DND-41 (cell line): ENCODE results near the gene JUP.

ENCODE experiments used
- ATAC-seq: fragments of 200-7000 bp; cut with Tn5 transposase; 3 replicates; pipeline ENCODE4 v1.9.1; 2021; ENCODE audit warnings: low read depth; ENCODE audit not compliant: insufficient read depth
- DNase-seq: peaks from one replicate; pipeline ENCODE4 v3.0.0-alpha.2; 2020
- H2AFZ ChIP-seq: 2 replicates; pipeline ENCODE4 v1.6.0; 2012; ENCODE audit warnings: low read depth, low read length
- H3K27ac ChIP-seq: 2 replicates; pipeline ENCODE4 v1.5.1; 2012; ENCODE audit warnings: low read length, inconsistent platforms
- H3K27me3 ChIP-seq: fragments of 200-600 bp; sonication (generic); 2 replicates; pipeline ENCODE4 v1.6.0; 2012; ENCODE audit warnings: low read length, mild to moderate bottlenecking, inconsistent platforms; ENCODE audit not compliant: insufficient read depth, poor library complexity
- H3K36me3 ChIP-seq: 2 replicates; pipeline ENCODE4 v1.5.1; 2012; ENCODE audit warnings: low read length, inconsistent platforms; ENCODE audit not compliant: insufficient read depth
- H3K4me1 ChIP-seq: 2 replicates; pipeline ENCODE4 v1.5.1; 2012; ENCODE audit warnings: mild to moderate bottlenecking, low read length; ENCODE audit not compliant: insufficient read depth
- H3K4me2 ChIP-seq: 2 replicates; pipeline ENCODE4 v1.6.0; 2012; ENCODE audit warnings: mild to moderate bottlenecking, moderate library complexity, low read length, inconsistent platforms; ENCODE audit not compliant: insufficient read depth
- H3K4me3 ChIP-seq, 2 experiments: fragments of 200-600 bp in 1 of 2; shearing (Covaris generic) in 1 of 2; 2 replicates each; pipeline ENCODE4 v1.5.1; 2012 to 2016; ENCODE audit warnings: inconsistent platforms in 2 of 2, low read length in 2 of 2, mild to moderate bottlenecking in 2 of 2, low read depth in 1 of 2, moderate library complexity in 1 of 2
- H3K79me2 ChIP-seq: 2 replicates; pipeline ENCODE4 v1.6.0; 2012; ENCODE audit warnings: low read length, inconsistent platforms; ENCODE audit not compliant: insufficient read depth
- H3K9ac ChIP-seq: 2 replicates; pipeline ENCODE4 v1.6.0; 2012; ENCODE audit warnings: low read depth, mild to moderate bottlenecking, inconsistent platforms, low read length, moderate library complexity
- H3K9me3 ChIP-seq: 2 replicates; pipeline ENCODE4 v1.5.1; 2012; ENCODE audit warnings: low read length, moderate library complexity, mild to moderate bottlenecking, inconsistent platforms; ENCODE audit not compliant: insufficient read depth, severe bottlenecking
- H4K20me1 ChIP-seq: 2 replicates; pipeline ENCODE4 v1.6.0; 2012; ENCODE audit warnings: low read length; ENCODE audit not compliant: insufficient read depth
- CTCF ChIP-seq: IDR thresholded peaks from 2 replicates; pipeline ENCODE4 v1.5.1; 2012; ENCODE audit warnings: borderline replicate concordance, low read length, moderate library complexity, mild to moderate bottlenecking; ENCODE audit not compliant: poor library complexity, severe bottlenecking; ENCODE audit errors: extremely low read depth
- EZH2 ChIP-seq: IDR thresholded peaks from 3 replicates; pipeline ENCODE4 v1.6.1; 2012; ENCODE audit warnings: borderline replicate concordance, low read depth, mild to moderate bottlenecking, moderate library complexity, low read length, inconsistent platforms; ENCODE audit not compliant: severe bottlenecking

The JUP gene

GRCh38 chr17:41739661-41740352 is 46.7 kb downstream of the JUP start:
- H3K27ac ChIP-seq, result no peak overlapping the region
- H3K79me2 ChIP-seq, result no peaks in the 10 kb centered on the region
- no peak overlapping the region for H3K9ac ChIP-seq
- no peaks in the 10 kb centered on the region for H3K27me3 ChIP-seq
- no peak for ATAC-seq
- H4K20me1 ChIP-seq, result no peaks in the 10 kb centered on the region
- TF ChIP-seq CTCF (no peak), EZH2 (no peak)
- H3K4me2 ChIP-seq, result no peak overlapping the region
- H3K36me3 ChIP-seq, result no peaks in the 10 kb centered on the region
- H3K9me3 ChIP-seq, result no peaks in the 10 kb centered on the region
- no peak overlapping the region for H2AFZ ChIP-seq
- peaks cover 7% of the 10 kb centered on the region for H3K4me1 ChIP-seq
- H3K4me3 ChIP-seq, result no peak overlapping the region
- no peak for DNase-seq

DNA sequence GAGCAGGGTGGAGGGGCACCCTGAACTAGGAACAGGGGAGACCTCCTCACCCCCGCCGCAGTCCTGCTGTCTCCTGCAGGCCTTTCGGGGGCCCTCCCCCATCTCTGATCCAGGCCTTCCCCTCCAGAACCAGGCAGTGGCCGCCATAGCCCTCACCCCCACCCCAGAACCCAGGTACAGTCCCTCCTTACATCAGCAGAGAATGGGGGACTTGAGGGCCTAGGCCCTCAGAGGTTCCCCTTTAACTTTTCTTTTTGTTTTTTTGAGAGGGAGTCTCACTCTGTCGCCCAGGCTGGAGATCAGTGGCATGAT is 47.8 kb downstream of the JUP start:
- TF ChIP-seq EZH2, result no peak
- TF ChIP-seq CTCF, result no peak

DNA sequence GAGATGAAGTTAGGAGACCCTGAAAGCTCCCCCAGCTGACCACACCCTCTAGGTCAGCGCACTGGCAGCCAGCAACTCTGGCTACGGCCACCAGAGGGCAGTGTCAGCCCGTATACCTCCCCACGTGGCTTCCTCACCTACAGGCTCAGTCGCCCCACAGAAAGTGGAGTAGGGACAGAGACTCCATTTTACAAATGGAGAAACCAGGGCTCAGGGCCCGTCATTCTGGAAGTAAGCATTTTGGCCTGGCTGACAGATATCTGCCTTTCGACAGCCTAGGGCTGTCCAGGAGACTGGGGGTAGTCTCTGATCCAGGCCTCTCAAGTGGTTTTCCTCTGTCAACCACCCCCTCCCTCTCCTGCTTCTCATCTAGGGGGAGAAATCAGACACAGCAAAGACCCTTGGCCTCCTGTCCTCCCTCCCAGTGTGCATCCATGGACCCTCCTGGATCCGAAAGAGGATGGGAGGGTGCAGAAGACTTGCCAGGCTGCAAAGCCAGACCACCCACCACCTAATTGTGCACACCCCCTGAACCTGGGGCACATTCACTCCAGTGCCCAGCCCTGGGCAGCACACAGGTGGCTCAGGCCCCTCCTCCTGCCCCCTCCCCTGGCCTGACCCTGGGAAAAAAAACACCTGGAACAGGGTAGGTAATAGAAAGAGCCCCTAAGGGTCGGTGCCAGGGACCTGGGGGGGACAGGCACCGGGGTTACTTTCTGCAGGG is 48.3 kb downstream of the JUP start:
- peak overlapping the region; percentile 97 for H2AFZ ChIP-seq
- H3K27ac ChIP-seq, result no peak overlapping the region
- H4K20me1 ChIP-seq, result no peaks in the 10 kb centered on the region
- no peaks in the 10 kb centered on the region for H3K79me2 ChIP-seq
- peaks cover 7% of the 10 kb centered on the region for H3K4me1 ChIP-seq
- peak overlapping the region; percentile 31 for H3K9ac ChIP-seq
- no peak for TF ChIP-seq EZH2
- TF ChIP-seq CTCF, result peak; percentile 99
- ATAC-seq (peak; percentile 97), DNase-seq (peak; percentile 82)
- 0 out of 2 replicates have a peak overlapping the region, but pooled peaks have one; percentile 1 for H3K4me2 ChIP-seq
- H3K27me3 ChIP-seq, result no peaks in the 10 kb centered on the region
- no peak overlapping the region for H3K4me3 ChIP-seq
- no peaks in the 10 kb centered on the region for H3K9me3 ChIP-seq
- H3K36me3 ChIP-seq, result no peaks in the 10 kb centered on the region

More for the DNA sequence above, 47.8 kb downstream of the JUP start:
- Histone ChIP-seq H3K4me1 (peaks cover 7% of the 10 kb centered on the region), H3K79me2 (no peaks in the 10 kb centered on the region), H3K9me3 (no peaks in the 10 kb centered on the region), H3K4me2 (no peak overlapping the region), H3K27me3 (no peaks in the 10 kb centered on the region), H3K36me3 (no peaks in the 10 kb centered on the region), H4K20me1 (no peaks in the 10 kb centered on the region), H3K9ac (peak overlapping the region; percentile 31; the same call in 1 of the 2 replicates), H2AFZ (peak overlapping the region; percentile 97), H3K4me3 (no peak overlapping the region), H3K27ac (no peak overlapping the region)
- ATAC-seq (no peak), DNase-seq (no peak)
